H1 (cell line): ENCODE results near the gene LMAN1L. TPM values are rescaled to one million over a fixed set of nuclear protein-coding genes. Genes with fewer than 3 reads are reported as not detected.
A peak's percentile ranks its signal among the peaks of the same experiment; 100 is the strongest.

Experiments used
- ASH2L ChIP-seq: fragments of 200-600, 300-600 bp; sonication (generic); IDR thresholded peaks from one replicate; pipeline ENCODE4 v1.7.1; 2017; ENCODE audit warnings: low read length
- ATF3 ChIP-seq: IDR thresholded peaks from 2 replicates; pipeline ENCODE4 v1.6.1; 2011; ENCODE audit warnings: low read depth, mild to moderate bottlenecking, low read length; ENCODE audit not compliant: insufficient read depth
- BRCA1 ChIP-seq: IDR thresholded peaks from 2 replicates; pipeline ENCODE4 v1.6.1; 2012; ENCODE audit warnings: low read depth, low read length, improper control_type of control experiment
- HDAC6 ChIP-seq: IDR thresholded peaks from one replicate; pipeline ENCODE4 v1.7.1; 2012; ENCODE audit warnings: low read depth, mild to moderate bottlenecking, inconsistent platforms, low read length, moderate library complexity
- KDM1A ChIP-seq: fragments of 200-600, 300-600 bp; sonication (generic); IDR thresholded peaks from 2 replicates; pipeline ENCODE4 v1.7.1; 2016; ENCODE audit warnings: mild to moderate bottlenecking, low read length, borderline replicate concordance
- NRF1 ChIP-seq: IDR thresholded peaks from 2 replicates; pipeline ENCODE4 v1.6.1; 2011; ENCODE audit warnings: mild to moderate bottlenecking, low read depth, low read length, improper control_type of control experiment
- PHF8 ChIP-seq: fragments of 200-600 bp; sonication (generic); conservative IDR thresholded peaks from 2 replicates; pipeline ENCODE4 v1.7.1; 2012; ENCODE audit warnings: low read depth, mild to moderate bottlenecking, inconsistent platforms, low read length, moderate library complexity
- POLR2A ChIP-seq, 2 experiments: IDR thresholded peaks; 1 replicate in 1 of 2; 2 replicates in 1 of 2; pipeline ENCODE4 v1.6.1; 2011; ENCODE audit warnings: low read depth in 2 of 2, low read length in 2 of 2, mild to moderate bottlenecking in 2 of 2; ENCODE audit errors: control extremely low read depth in 1 of 2
- POLR2AphosphoS5 ChIP-seq: IDR thresholded peaks from 2 replicates; pipeline ENCODE4 v1.6.1; 2011; ENCODE audit warnings: low read depth, low read length
- POU5F1 ChIP-seq: IDR thresholded peaks from 2 replicates; pipeline ENCODE4 v1.6.1; 2011; ENCODE audit warnings: low read depth, mild to moderate bottlenecking, low read length, moderate library complexity
- RBBP5 ChIP-seq: IDR thresholded peaks from 2 replicates; pipeline ENCODE4 v1.7.1; 2012; ENCODE audit warnings: low read depth, mild to moderate bottlenecking, inconsistent platforms, low read length, moderate library complexity, borderline replicate concordance
- RNF2 ChIP-seq: fragments of 200-900, 300-1000 bp; sonication (generic); IDR thresholded peaks from 2 replicates; pipeline ENCODE4 v1.7.1; 2016; ENCODE audit warnings: borderline replicate concordance, low read depth, mild to moderate bottlenecking, antibody characterized with exemption, low read length; ENCODE audit not compliant: poor library complexity, severe bottlenecking; ENCODE audit errors: missing control alignments
- RXRA ChIP-seq: IDR thresholded peaks from 2 replicates; pipeline ENCODE4 v1.6.1; 2011; ENCODE audit warnings: low read depth, mild to moderate bottlenecking, low read length, moderate library complexity; ENCODE audit not compliant: insufficient read depth
- SP1 ChIP-seq: IDR thresholded peaks from 2 replicates; pipeline ENCODE4 v1.6.1; 2011; ENCODE audit warnings: low read depth, low read length
- TCF12 ChIP-seq: IDR thresholded peaks from 2 replicates; pipeline ENCODE4 v1.6.1; 2011; ENCODE audit warnings: low read depth, mild to moderate bottlenecking, low read length
- polyA plus RNA-seq, 7 experiments: library from polyadenylated mRNA; depleted of rRNA in 3 of 7; stranded (reverse) in 5 of 7; unstranded in 2 of 7; fragments of >200 nt in 5 of 7; fragments of 200-250 nt in 2 of 7; gene quantifications; 1 replicate in 5 of 7; 2 replicates in 1 of 7; 4 replicates in 1 of 7; pipeline versions ENCODE4 v1.2.1 to v1.2.3, GENCODE V29; 2011 to 2013; ENCODE audit warnings: missing spikeins in 2 of 7, mixed read lengths in 2 of 7
- total RNA-seq: library from RNA; stranded (reverse); fragmentation: NEBNext Ultra II Directional; extraction: Animal tissue kit (Norgen Biotek cat#: 25700); gene quantifications from 2 replicates; pipeline ENCODE4 v1.2.1, GENCODE V29; 2021
- TF ChIP-seq, protein P1 (sequence below), 3 experiments: IDR thresholded peaks; 1 replicate in 2 of 3; 2 replicates in 1 of 3; pipeline versions ENCODE4 v1.5.1 to v1.6.1; 2011; ENCODE audit warnings: low read length in 3 of 3, mild to moderate bottlenecking in 3 of 3, inconsistent platforms in 2 of 3, low read depth in 1 of 3, moderate library complexity in 1 of 3; ENCODE audit not compliant: insufficient read depth in 1 of 3; ENCODE audit errors: control extremely low read depth in 1 of 3
- TF ChIP-seq, protein P2 (sequence below): IDR thresholded peaks from 2 replicates; pipeline ENCODE4 v1.6.1; 2011; ENCODE audit warnings: low read length, improper control_type of control experiment
- TF ChIP-seq, protein P3 (sequence below): IDR thresholded peaks from 2 replicates; pipeline ENCODE4 v1.6.1; 2012; ENCODE audit warnings: low read length, inconsistent platforms

LMAN1L gene
- total and polyA plus RNA-seq, 2 of the 8 experiments (the other 6 are each of a cell fraction or from before 2014, with no cell fraction given) = not detected

- TF ChIP-seq, protein P1, sequence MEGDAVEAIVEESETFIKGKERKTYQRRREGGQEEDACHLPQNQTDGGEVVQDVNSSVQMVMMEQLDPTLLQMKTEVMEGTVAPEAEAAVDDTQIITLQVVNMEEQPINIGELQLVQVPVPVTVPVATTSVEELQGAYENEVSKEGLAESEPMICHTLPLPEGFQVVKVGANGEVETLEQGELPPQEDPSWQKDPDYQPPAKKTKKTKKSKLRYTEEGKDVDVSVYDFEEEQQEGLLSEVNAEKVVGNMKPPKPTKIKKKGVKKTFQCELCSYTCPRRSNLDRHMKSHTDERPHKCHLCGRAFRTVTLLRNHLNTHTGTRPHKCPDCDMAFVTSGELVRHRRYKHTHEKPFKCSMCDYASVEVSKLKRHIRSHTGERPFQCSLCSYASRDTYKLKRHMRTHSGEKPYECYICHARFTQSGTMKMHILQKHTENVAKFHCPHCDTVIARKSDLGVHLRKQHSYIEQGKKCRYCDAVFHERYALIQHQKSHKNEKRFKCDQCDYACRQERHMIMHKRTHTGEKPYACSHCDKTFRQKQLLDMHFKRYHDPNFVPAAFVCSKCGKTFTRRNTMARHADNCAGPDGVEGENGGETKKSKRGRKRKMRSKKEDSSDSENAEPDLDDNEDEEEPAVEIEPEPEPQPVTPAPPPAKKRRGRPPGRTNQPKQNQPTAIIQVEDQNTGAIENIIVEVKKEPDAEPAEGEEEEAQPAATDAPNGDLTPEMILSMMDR (IDR thresholded peaks at IDR 0.05; ENCODE audit: control extremely low read depth in 1 of 3, insufficient read depth in 1 of 3, low read depth in 1 of 3, low read length in 3 of 3) = no peak
- TF ChIP-seq, protein P2, sequence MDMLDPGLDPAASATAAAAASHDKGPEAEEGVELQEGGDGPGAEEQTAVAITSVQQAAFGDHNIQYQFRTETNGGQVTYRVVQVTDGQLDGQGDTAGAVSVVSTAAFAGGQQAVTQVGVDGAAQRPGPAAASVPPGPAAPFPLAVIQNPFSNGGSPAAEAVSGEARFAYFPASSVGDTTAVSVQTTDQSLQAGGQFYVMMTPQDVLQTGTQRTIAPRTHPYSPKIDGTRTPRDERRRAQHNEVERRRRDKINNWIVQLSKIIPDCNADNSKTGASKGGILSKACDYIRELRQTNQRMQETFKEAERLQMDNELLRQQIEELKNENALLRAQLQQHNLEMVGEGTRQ = no peak
- TF ChIP-seq SP1 = peak; percentile 95
- TF ChIP-seq, protein P3, sequence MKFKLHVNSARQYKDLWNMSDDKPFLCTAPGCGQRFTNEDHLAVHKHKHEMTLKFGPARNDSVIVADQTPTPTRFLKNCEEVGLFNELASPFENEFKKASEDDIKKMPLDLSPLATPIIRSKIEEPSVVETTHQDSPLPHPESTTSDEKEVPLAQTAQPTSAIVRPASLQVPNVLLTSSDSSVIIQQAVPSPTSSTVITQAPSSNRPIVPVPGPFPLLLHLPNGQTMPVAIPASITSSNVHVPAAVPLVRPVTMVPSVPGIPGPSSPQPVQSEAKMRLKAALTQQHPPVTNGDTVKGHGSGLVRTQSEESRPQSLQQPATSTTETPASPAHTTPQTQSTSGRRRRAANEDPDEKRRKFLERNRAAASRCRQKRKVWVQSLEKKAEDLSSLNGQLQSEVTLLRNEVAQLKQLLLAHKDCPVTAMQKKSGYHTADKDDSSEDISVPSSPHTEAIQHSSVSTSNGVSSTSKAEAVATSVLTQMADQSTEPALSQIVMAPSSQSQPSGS = 0 out of 2 replicates have a peak, but pooled peaks have one; percentile 29
- TF ChIP-seq PHF8 = peak; percentile 99
- TF ChIP-seq RNF2 = no peak
- TF ChIP-seq ATF3 = no peak
- no peak for TF ChIP-seq RXRA
- TF ChIP-seq POLR2A (IDR thresholded peaks at IDR 0.05; ENCODE audit: control extremely low read depth in 1 of 2, low read depth in 2 of 2, low read length in 2 of 2) = peak; percentile 81 to 92
- peak; percentile 86 for TF ChIP-seq POLR2AphosphoS5
- TF ChIP-seq TCF12 = no peak
- no peak for TF ChIP-seq HDAC6
- TF ChIP-seq RBBP5 = peak; percentile 64; the same call in 1 of the 2 replicates
- TF ChIP-seq POU5F1 = no peak
- no peak for TF ChIP-seq BRCA1
- TF ChIP-seq NRF1 = peak; percentile 59
- TF ChIP-seq ASH2L = peak; percentile 94
- TF ChIP-seq KDM1A = no peak
Measured at GRCh38 chr15:74873036-74873755, 60.6 kb downstream of the LMAN1L start, which contains the start of gene SCAMP2 (continued).
